K562 (cell line): ENCODE data around the gene SCRN2.

Experiments
- CTCF ChIP-seq, 3 experiments: IDR thresholded peaks in 2 of 3; conservative IDR thresholded peaks in 1 of 3; 2 replicates each; pipeline ENCODE4 v1.5.1; 2011 to 2012; ENCODE audit warnings: low read length in 3 of 3, mild to moderate bottlenecking in 3 of 3, control low read depth in 2 of 3, improper control_type of control experiment in 1 of 3, inconsistent platforms in 1 of 3, low read depth in 1 of 3, mixed read lengths in 1 of 3, moderate library complexity in 1 of 3; ENCODE audit not compliant: insufficient read depth in 2 of 3
- E2F8 ChIP-seq: fragments of 450-650 bp; IDR thresholded peaks from 2 replicates; pipeline ENCODE4 v1.7.1; 2018; ENCODE audit warnings: mild to moderate bottlenecking, low read depth; ENCODE audit not compliant: partially characterized antibody
- JUND ChIP-seq, 2 experiments: IDR thresholded peaks; 2 replicates in 1 of 2; 3 replicates in 1 of 2; pipeline ENCODE4 v1.6.1; 2011; ENCODE audit warnings: borderline replicate concordance in 2 of 2, low read depth in 2 of 2, low read length in 2 of 2, improper control_type of control experiment in 1 of 2, missing biosample characterization in 1 of 2, missing genetic modification characterization in 1 of 2, missing genetic modification reagents in 1 of 2
- MEF2D ChIP-seq: conservative IDR thresholded peaks from 2 replicates; pipeline ENCODE4 v1.6.1; 2016; ENCODE audit warnings: low read depth, missing genetic modification characterization, missing compliant biosample characterization
- POLR2A ChIP-seq: fragments of 450-650 bp; conservative IDR thresholded peaks from 2 replicates; pipeline ENCODE4 v1.6.1; 2016
- RAD21 ChIP-seq, 2 experiments: fragments of 250-450 bp in 1 of 2; fragments of 450-650 bp in 1 of 2; sonication (Bioruptor Pico) in 1 of 2; formaldehyde crosslinking in 1 of 2; IDR thresholded peaks in 1 of 2; conservative IDR thresholded peaks in 1 of 2; 2 replicates each; pipeline versions ENCODE4 v1.4.0 to v1.8.0; 2020 to 2022; ENCODE audit warnings: mild to moderate bottlenecking in 2 of 2, moderate library complexity in 1 of 2
- RNF2 ChIP-seq: sonication (generic); IDR thresholded peaks from 2 replicates; pipeline ENCODE4 v1.6.1; 2016
- SIN3A ChIP-seq, 2 experiments: fragments of 150-350 bp in 1 of 2; IDR thresholded peaks; 2 replicates each; pipeline ENCODE4 v1.6.1; 2011 to 2016; ENCODE audit warnings: borderline replicate concordance in 2 of 2, low read depth in 2 of 2, low read length in 2 of 2, mild to moderate bottlenecking in 2 of 2, moderate library complexity in 2 of 2; ENCODE audit not compliant: control insufficient read depth in 1 of 2
- SMARCB1 ChIP-seq: IDR thresholded peaks from 2 replicates; pipeline ENCODE4 v1.6.1; 2011; ENCODE audit warnings: improper control_type of control experiment, low read depth; ENCODE audit not compliant: insufficient read length
- STAT6 ChIP-seq: sonication (generic); formaldehyde crosslinking; IDR thresholded peaks from 2 replicates; pipeline ENCODE4 v1.8.1; 2023; ENCODE audit warnings: mild to moderate bottlenecking, missing genetic modification reagents
- TBP ChIP-seq: optimal IDR thresholded peaks from 2 replicates; pipeline ENCODE3; 2011; ENCODE audit warnings: low read depth, low read length, improper control_type of control experiment
- TGIF2 ChIP-seq: sonication (generic); formaldehyde crosslinking; IDR thresholded peaks from 2 replicates; pipeline ENCODE4 v1.8.1; 2022; ENCODE audit warnings: mild to moderate bottlenecking, missing genetic modification reagents, moderate library complexity
- U2AF2 ChIP-seq: fragments of 200-400 bp; formaldehyde crosslinking; optimal IDR thresholded peaks from 2 replicates; pipeline ENCODE3; 2017; ENCODE audit warnings: low read depth, mild to moderate bottlenecking, low read length
- ZNF23 ChIP-seq: fragments of 250-450 bp; sonication (Bioruptor Pico); IDR thresholded peaks from 2 replicates; pipeline ENCODE4 v1.4.0; 2020; ENCODE audit warnings: mild to moderate bottlenecking

GRCh38 chr17:47818002-47818695, 22.9 kb downstream of the SCRN2 start:
- TF ChIP-seq TBP, result no peak
- no peak for TF ChIP-seq TGIF2
- TF ChIP-seq RNF2, result no peak
- TF ChIP-seq ZNF23 (CRISPR knock-in tag), result no peak
- no peak for TF ChIP-seq SIN3A (IDR thresholded peaks at IDR 0.05; ENCODE audit: borderline replicate concordance in 2 of 2, control insufficient read depth in 1 of 2, low read depth in 2 of 2, low read length in 2 of 2)
- no peak for TF ChIP-seq POLR2A
- TF ChIP-seq E2F8, result no peak
- no peak for TF ChIP-seq RAD21 (CRISPR knock-in tag; conservative IDR thresholded peaks at IDR 0.05 in 1 of 2, IDR thresholded peaks at IDR 0.05 in 1 of 2)
- TF ChIP-seq CTCF (IDR thresholded peaks at IDR 0.05 in 2 of 3, conservative IDR thresholded peaks at IDR 0.05 in 1 of 3; ENCODE audit: insufficient read depth in 2 of 3, low read depth in 1 of 3, low read length in 3 of 3), result no peak
- no peak for TF ChIP-seq STAT6 (CRISPR knock-in tag)
- TF ChIP-seq JUND (IDR thresholded peaks at IDR 0.05; ENCODE audit: borderline replicate concordance, low read depth, low read length), result no peak
- TF ChIP-seq JUND (tag; IDR thresholded peaks at IDR 0.05; ENCODE audit: borderline replicate concordance, low read depth, low read length), result no peak
- no peak for TF ChIP-seq MEF2D (tag)
- no peak for TF ChIP-seq U2AF2
- no peak for TF ChIP-seq SMARCB1
